NCI-H345 treated with DMSO at 0.1 percent for 48 hours (cell line): ENCODE measurements around the gene CAPN7.
"Not testable (repeated sequence)": the region's sequence is repeated elsewhere in the genome, so short reads cannot be mapped to it uniquely, and the experiment has no call there.

Source experiments
- DNase-seq: peaks from one replicate; lab custom pipeline; 2025; ENCODE audit not compliant: unreplicated experiment; lab: John Stamatoyannopoulos, UW

The CAPN7 gene

DNA sequence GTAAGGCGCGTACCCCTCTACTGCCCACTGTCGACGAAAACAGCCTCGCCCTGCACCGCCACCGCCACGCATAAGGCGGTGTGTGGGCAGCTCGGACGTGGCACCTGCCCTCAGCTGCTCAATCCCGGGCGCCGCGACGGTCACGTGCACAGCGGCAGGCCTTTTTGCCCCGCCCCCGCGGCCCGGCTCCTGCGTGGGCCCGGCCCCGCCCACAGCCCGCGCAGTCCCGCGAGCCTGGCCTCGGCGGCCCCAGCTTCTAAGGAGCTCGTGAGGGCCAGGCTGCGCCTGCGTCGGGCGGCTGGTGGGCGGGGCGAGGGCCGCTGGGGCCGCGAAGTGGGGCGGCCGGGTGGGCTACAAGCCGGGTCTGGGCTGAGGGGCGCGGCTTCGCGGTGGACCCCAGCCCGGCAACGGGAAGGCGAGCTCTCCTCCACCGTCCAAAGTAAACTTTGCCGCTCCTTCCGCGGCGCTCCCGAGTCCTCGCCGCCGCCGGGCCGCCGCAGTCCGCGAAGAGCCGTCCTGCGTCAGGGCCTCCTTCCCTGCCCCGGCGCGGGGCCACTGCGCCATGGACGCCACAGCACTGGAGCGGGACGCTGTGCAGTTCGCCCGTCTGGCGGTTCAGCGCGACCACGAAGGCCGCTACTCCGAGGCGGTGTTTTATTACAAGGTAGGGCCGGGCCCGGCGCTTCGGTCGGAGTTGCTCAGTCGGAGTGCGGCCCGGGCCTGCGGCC lies at the start of gene CAPN7:
CAPN7 (plus strand) TSS at position 313 of the 728 bp plus-strand sequence; CDS start at position 563, 250 bp downstream.
- no peak for DNase-seq

DNA sequence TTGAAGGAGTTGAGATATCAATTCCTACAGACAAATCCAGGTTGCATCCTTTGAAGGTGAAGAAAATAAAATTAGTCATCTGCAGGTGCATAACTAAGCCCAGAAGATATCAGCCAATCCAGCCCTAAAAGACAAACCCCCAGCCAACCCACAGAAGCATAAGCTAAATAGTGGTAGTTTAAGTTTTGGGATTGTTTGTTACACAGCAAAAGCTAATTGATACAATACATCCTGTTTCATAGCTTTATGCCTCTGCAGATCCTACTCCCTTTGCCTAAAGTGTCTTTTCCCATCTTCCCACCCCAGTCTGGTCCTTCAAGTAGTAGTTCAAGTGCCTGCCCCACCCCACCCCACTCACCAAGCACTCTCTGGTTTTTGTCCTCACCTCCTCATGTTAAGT lies 48.6 kb upstream of the CAPN7 start:
- DNase-seq = no peak

DNA sequence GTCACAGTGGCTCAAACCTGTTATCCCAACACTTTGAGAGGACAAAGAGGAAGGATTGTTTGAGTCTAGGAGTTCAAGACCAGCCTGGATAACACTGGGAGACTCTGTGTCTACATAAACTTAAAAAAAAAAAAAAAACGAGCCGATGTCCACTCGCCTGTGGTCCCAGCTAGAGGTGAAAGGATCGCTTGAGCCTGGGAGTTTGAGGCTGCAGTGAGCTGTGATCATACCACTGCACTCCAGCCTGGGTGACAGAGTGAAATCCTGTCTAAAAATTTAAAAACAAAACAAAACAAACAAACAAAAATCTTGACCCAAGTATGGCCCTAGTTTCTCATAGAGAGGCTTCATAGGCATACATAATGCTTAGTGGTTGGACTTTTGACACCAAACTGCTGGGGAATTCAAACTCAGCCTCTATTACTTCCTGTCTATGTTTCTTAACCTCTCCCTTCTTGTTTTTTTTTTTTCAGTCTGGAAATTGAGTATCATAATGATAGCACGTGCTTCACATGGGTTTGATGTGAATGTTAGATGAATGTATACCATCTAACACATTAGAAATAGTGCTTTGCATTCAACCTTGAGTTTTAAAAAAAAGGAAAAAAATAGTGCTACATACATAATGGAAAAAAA lies 46.4 kb upstream of the CAPN7 start:
- no peak for DNase-seq

GRCh38 chr3:15160662-15161061 lies 45.4 kb upstream of the CAPN7 start:
- no peak for DNase-seq

DNA sequence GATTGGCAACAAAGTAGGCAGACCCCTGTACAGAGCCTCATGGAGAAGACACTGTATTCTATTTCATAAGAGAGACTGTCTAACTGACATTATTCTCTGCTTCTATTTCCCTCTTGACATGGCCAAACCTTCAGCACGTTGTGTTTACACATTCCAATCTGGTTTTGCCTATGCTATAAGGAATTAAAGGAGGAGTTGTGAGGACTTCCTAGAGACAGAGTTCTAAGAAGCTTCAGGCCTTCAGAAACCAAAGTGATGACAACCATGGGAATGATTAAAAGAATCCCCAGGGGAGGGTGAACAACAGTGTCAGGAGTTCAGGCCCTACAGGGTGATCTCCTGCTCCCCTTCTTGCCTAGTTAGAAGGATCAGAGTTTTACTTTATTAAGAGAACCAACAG lies 44.9 kb upstream of the CAPN7 start:
- no peak for DNase-seq

DNA sequence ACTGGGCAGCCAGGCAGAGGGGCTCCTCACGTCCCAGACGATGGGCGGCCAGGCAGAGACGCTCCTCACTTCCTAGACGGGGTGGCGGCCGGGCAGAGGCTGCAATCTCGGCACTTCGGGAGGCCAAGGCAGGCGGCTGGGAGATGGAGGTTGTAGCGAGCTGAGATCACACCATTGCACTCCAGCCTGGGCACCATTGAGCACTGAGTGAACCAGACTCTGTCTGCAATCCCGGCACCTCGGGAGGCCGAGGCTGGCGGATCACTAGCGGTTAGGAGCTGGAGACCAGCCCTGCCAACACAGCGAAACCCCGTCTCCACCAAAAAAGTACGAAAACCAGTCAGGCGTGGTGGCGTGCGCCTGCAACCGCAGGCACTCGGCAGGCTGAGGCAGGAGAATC lies 42.4 kb upstream of the CAPN7 start:
- DNase-seq = not testable (repeated sequence)

DNA sequence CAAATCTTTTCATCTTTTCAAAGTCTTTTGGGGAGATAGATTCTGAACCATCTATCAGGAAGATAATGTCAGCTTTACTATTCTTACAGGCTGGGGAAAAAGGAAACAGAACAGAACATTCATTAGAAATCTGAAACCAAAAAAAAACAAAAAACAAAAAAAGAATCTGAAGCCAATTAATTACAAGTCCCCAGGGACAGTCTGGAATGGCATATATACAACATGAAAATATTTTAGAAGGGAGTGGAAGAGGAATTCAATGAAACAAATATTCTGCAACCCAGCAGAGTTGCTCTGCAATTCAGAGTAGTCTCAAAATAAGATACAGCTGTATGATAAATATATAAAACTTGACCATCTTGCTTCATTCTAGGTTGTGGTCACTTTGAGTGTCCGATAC lies 41.7 kb upstream of the CAPN7 start:
- DNase-seq = no peak

DNA sequence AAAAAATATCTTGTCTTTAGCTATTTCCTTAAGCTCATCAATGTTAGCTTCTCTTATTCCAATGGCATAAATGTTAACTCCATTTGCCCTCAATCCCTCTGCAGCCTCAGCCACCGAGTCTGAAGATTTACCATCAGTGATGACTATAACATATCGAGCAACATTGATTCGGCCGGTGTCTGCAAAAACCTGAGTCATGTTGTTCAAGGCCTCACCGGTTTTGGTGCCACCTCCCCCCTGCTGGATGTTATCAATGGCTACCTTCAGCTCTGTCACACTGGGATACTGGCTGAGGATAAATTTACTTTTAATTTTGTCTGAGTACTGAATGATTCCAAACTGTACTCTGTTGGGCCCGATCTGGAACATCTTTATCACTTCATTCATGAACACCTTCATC lies 41.0 kb upstream of the CAPN7 start:
- no peak for DNase-seq

DNA sequence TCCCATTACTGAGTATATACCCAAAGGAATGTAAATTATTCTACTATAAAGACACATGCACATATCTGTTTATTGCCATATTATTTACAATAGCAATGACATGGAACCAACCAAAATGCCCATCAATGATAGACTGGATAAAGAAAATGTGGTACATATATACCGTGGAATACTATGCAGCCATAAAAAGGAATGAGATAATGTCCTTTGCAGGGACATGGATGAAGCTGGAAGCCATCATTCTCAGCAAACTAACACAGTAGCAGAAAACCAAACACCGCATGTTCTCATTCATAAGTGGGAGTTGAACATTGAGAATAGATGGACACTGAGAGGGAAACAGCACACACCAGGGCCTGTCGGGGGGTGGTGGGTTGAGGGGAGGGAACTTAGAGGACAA lies 39.7 kb upstream of the CAPN7 start:
- not testable (repeated sequence) for DNase-seq

DNA sequence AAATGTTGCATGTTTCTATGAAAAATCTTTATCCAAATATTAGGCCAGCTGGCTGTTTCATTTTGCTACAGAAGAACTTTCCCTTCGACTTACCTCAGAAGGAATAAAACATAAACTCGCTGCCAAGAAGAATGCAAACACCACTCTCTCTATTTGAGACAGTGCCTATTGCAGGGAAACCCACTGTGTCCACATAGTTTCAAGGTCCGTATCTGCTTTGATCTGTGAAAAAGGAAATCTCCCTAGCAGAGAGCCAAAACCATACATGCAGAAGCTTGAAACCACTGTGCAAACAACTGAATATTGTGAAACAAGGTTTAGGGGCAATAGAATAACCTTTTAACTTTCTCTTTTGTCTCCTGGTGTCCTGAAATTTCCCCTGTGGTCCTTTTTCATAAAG lies 35.0 kb upstream of the CAPN7 start:
- DNase-seq = no peak

DNA sequence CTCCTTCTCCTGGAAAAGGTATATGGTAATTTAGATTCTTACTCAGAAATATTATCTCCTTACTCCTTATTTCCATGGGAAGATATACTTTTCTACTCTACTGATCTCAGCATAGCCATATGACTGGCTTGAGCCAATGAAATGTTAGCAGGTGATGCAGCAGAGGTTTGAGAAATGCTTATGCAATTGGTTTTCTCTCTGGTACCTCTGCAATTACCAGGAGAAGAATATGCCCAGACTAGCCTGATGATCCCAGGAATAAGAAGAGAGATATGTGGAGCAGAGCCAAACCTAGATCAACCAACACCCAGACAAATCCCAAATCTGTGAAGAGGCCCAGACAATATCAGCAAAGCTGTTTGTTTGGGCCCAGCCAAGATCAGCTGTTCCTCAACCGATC lies 33.2 kb upstream of the CAPN7 start:
- no peak for DNase-seq

GRCh38 chr3:15174953-15175352 lies 31.1 kb upstream of the CAPN7 start:
- no peak for DNase-seq

DNA sequence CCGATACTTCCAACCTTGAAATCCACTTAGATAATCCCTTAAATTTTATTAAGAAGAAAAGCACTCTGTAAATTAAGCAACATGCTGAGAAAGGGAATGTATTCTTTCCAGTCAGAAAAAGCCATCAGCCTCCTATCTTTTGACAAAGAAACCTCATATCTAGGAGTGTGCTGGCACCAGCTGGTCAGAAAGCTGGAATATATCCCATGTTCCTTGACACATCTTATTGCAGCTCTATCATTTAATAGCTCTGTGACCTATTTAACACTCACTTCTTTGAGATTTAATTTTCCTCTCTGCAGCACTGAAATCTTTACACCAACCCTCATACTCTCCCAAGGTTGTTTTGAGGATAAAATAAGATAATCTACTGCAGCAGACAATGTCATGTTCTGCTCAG lies 30.4 kb upstream of the CAPN7 start:
- DNase-seq = no peak

DNA sequence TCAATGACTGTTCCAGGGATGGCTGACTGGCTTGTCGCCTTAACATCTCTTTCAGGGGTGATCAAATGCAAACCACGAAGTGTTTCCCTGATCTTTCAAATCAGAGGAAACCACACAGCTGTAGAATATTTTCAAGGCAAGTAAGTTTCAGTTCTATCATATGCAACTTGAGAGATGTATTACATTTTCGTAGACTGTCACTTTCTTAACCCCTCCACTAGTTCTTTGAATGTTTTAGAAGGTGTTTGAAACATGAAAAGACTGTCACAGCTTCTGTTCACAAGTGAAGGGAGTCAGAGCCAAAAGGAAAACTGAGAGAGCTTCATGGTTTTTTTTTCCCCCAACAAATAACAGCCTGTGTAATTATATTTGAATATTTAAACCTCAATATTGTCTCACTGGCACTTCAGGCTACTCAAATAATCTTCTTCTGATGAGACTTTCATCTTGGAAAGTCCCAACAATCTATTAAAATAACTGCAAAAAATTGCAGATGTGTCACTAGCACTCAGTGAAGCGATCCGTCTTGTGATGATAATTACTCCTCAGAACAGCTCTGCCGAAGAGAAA lies 25.9 kb upstream of the CAPN7 start:
- no peak for DNase-seq

DNA sequence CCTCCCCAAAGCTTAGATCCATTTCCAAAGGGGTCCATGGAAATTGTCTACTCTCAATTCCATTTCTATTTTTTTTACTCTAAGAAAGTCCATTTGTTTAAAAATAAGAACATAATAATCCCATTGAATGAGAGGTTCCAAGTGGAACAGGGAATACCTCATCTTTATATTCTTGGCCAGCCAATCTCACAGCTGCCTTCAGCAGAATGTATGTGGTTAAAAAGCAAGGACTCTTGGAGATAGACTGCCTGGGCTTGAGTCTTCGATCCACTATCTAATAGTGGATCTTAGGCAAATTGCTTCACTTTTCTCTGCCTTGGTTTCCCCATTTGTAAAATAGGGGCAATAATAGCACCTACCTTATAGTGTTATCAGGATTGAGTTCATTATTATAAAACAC lies 24.5 kb upstream of the CAPN7 start:
- DNase-seq = no peak

DNA sequence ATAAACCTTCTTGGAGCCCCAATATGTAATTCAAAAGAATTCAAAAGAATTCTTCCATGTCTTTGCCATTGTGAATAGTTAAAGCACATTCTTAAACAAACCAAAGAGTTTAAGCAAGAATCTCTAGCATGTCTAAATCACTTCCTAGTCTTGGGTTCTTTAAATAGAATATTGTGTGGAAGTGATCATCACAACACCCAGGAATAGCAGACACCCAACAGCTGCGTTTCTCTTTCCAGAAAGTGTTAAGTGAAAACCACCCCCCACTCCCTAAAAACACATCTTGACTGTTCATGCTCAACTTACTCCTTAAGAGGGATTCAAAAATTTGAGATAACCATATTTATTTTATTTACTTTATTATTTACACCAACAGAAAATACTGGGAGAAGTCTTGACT lies 24.1 kb upstream of the CAPN7 start:
- no peak for DNase-seq

- DNase-seq = no peak
These were observed 23.0 kb upstream of the CAPN7 start for GRCh38 chr3:15183011-15183410.

- DNase-seq = no peak
These were observed 20.6 kb upstream of the CAPN7 start for GRCh38 chr3:15185404-15185803.

GRCh38 chr3:15186101-15186476 lies 20.0 kb upstream of the CAPN7 start:
- DNase-seq = no peak

GRCh38 chr3:15186477-15187164 lies 19.4 kb upstream of the CAPN7 start:
- DNase-seq = peak; percentile 1

DNA sequence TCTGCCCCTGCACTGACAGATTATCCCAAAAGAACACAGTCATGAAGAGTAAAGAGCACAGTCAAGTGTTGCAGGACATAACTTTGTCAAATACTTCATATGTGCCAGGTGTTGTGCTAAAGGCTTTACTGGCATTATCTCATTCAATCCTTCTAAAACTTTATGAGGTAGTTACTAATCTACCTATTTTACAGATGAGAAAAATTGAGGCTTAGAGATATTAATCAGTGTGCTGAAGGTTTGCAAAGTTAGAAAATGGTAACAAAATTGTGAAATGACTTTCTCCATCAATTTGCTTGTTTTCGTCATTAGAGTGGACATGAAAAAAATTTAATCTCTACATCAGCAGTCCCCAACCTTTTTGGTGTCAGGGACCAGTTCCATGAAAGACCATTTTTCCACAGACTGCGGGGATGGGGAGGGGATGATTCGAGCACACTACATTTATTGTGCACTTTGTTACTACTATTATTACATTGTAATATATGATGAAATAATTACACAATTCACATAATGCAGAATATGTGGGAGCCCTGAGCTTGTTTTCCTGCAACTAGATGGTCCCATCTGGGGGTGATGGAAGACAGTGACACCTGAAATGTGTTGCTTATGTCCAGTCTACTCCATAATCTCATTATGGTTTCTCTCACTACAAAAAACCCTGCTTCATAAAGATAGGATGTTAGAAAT lies 8.6 kb upstream of the CAPN7 start:
- DNase-seq = no peak
